NB4 (cell line): ENCODE data around the gene DEFB132.

Experiments
- DNase-seq: peaks from one replicate; pipeline ENCODE4 v3.0.0; 2010; ENCODE audit warnings: low read depth
- H3K4me3 ChIP-seq: one replicate; pipeline ENCODE4 v1.5.1; 2011; ENCODE audit warnings: mild to moderate bottlenecking, low read depth, low read length, moderate library complexity
- CTCF ChIP-seq: IDR thresholded peaks from one replicate; pipeline ENCODE4 v1.5.1; 2012; ENCODE audit warnings: low read depth, low read length
- MAX ChIP-seq: IDR thresholded peaks from 2 replicates; pipeline ENCODE4 v1.6.1; 2011; ENCODE audit warnings: low read depth, low read length
- MYC ChIP-seq: IDR thresholded peaks from 2 replicates; pipeline ENCODE4 v1.6.1; 2011; ENCODE audit warnings: low read depth, low read length
- POLR2A ChIP-seq: IDR thresholded peaks from 2 replicates; pipeline ENCODE4 v1.6.1; 2011; ENCODE audit warnings: mild to moderate bottlenecking; ENCODE audit not compliant: insufficient read length; ENCODE audit errors: extremely low read depth

Gene DEFB132

GRCh38 chr20:310645-311044 is 53.1 kb downstream of the DEFB132 start:
- DNase-seq: no peak
- TF ChIP-seq MAX (no peak), POLR2A (no peak), MYC (no peak), CTCF (no peak)
- no peak overlapping the region for H3K4me3 ChIP-seq
